Ammon's horn (tissue), 1 donor: ENCODE measurements around the gene C11orf68.
"Not testable (repeated sequence)": the region's sequence is repeated elsewhere in the genome, so short reads cannot be mapped to it uniquely, and the experiment has no call there.

Experiments
- DNase-seq: peaks from one replicate; pipeline ENCODE4 v3.0.0-alpha.2; 2016; ENCODE audit warnings: low spot score

C11orf68 gene

DNA sequence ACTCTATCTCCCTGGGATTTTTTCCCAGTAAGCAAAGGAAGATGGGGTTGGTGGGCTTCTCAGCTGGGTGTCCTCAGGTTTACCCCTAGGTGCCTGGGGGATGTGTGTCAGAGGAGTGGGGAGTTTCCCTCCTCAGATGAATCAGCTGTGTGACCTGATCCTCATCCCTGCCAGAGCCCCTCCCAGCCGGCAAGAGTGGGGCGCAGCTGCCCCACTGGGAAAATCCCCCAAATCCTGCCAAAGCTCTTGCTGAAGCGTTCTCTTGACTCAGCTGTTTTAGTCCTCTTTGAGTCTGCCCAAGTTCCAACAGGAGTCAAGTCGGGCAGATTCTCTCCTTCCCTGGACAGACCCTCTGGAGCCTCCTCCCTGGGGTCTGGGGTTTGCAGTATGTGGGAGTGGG lies 6.0 kb downstream of the C11orf68 start:
- no peak for DNase-seq

- no peak for DNase-seq
Measured at GRCh38 chr11:65911682-65912568, 6.9 kb downstream of the C11orf68 start.

DNA sequence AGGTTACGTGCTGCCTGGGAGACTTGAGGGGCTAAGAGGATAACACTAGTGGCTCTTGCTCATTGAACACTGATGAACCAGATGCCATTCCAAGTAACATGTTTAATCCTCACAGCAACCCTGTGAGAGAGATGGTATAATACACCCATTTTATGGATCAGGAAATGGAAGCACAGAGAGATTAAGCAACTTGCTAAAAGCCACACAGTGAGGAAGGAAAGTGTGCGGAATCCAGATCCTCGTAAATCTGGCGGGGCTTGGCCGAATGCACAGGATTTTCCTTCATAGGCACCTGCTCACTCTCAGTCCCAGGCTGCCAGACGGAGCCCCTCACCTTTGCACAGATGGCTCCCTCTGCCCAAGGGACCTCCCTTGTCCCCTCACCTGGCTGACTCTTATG lies 11.0 kb downstream of the C11orf68 start:
- DNase-seq = no peak

- no peak for DNase-seq
Measured at GRCh38 chr11:65906602-65907001, 12.3 kb downstream of the C11orf68 start.

- DNase-seq = no peak
Measured at GRCh38 chr11:65903715-65904114, 15.1 kb downstream of the C11orf68 start.

DNA sequence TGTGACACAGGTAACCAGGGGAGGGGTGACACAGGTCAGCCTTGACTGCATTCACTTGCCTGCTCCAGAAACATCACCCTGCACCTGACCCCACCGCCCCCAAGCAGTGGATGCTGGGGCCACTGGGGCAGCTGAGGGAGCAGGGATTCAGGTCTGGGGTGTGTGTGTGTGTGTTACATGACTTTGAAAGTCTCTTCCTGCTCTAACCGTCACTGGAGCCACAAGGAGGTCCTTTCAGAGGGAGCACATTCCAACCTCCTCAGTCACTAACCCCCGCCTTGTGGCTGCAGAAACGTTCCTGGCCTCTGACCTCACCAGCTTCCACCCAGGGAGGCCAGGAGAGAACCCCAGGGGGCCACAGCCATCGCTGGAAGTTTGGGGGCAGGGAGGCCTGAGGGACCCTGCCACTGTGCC lies 15.8 kb downstream of the C11orf68 start:
- DNase-seq = no peak

- DNase-seq = no peak
Measured at GRCh38 chr11:65900899-65901180, 18.0 kb downstream of the C11orf68 start.

- peak; percentile 73 for DNase-seq
Measured at GRCh38 chr11:65900125-65900898, 18.6 kb downstream of the C11orf68 start, which contains the start of gene FOSL1. Gene FOSL1, minus strand, starts transcription at chr11:65900388. Its CDS starts 49 bp downstream, at chr11:65900339.

GRCh38 chr11:65899356-65900124 lies 19.3 kb downstream of the C11orf68 start:
- no peak for DNase-seq

GRCh38 chr11:65898656-65899355 lies 20.1 kb downstream of the C11orf68 start:
- no peak for DNase-seq

DNA sequence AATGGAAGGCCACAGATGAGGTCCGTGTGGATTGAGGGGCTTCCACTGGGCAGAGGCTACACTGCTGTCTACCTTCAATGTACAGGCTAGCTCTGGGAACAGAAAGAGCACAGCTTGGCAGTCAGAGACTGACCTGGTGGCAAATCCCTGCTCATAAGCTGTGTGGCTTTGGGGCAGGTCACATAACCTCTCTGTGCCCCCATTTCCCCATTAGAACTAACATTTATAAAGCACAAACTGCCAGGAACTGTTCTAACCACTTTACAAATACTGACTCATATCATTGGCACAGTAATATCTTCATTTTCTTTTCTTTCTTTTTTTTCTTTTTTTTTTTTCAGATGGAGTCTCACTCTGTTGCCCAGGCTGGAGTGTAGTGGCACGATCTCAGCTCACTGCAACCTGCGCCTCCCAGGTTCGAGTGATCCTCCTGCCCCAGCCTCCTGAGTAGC lies 21.8 kb downstream of the C11orf68 start:
- DNase-seq = no peak

DNA sequence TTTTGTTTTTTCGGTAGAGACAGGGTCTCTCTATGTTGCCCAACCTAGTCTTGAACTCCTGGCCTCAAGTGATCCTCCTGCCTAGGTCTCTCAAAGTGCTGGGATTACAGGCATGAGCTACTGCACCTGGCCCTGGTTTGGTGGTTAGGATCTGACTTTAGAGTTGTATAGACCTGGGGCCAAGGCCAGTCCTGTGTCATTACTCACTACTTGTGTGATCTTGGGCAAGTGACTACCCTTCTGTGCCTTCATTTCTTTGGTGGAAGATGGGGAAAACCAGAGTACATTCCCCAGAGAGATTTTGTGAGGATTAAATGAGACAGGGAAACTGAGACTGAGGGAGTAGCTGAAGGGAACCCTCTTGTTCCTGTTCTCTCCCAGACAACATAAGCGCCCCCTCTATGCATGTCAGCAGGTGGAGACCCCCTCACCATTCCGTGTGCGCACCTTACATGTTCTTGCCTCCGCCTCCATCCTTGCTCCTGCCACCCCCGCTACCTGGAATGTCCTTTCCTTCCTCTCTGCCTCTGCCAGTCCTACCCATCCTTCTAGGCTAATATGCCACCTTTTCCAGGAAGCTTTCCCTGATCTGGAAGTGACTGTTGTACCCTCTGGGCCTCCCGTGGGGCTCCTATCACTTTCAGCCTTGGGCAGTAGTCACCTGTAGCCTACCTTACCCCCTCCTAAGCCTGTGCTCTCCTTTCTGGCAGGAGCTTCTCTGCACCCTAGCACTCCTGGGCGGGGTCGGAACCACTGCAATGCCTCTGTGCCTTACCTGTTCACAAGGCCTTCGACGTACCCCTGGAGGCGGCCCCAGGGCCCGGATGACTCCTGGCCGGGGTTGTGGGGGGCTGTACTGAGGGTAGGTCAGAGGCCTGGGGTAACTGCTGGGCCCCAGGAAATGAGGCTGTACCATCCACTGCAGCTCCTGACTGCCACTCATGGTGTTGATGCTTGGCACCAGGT lies 22.5 kb downstream of the C11orf68 start:
- DNase-seq = no peak

DNA sequence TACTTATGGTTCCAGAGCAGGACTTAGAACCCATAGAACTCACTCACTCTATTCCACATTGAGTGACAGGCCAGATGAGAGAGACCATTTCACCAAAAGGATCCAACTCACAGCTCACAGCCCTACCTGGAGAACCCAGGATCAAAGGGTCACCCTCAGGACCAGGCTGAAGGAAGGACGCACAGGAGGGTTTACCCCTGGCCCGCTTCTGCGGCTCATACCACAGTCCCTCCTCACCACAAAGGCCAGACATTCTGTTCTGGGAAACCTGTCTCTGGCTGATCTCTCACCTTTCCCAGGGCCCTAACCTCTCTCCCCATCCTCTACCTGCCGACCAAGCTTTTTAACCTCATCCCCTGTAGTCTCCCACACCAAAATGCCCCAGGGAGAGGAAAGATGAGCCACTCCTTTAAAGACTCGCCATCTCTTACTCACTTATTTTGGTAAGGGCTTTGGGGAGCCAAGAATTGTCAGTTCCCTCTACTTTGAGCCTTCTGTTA lies 23.3 kb downstream of the C11orf68 start:
- no peak for DNase-seq

DNA sequence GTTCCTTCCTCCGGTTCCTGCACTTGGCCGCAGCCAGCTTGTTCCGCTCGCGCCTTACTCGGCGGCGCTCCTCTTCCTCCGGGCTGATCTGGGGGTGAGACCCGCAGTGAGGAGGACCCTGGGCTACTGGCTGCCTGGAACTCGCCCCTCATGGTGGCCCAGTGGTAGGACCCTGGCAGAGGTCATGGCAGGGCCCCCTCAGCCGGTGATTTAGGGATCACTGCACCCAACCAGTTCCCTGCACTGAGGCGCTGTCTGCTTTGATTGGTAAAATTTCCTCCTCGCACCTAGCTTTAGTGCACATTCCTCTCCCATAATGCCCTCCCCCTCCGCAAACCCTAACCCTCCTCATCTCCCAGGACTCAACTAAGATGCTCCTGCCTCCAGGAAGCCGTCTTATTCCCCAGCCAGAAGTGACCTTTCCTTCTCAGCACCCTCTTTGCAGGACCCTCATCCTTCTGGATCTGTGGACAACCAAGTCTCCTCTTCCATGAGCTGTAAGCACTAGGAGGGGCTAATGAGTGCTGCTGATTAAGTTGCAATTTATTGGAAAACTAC lies 24.7 kb downstream of the C11orf68 start:
- peak; percentile 60 for DNase-seq

- no peak for DNase-seq
Measured at GRCh38 chr11:65892661-65893317, 26.1 kb downstream of the C11orf68 start.

DNA sequence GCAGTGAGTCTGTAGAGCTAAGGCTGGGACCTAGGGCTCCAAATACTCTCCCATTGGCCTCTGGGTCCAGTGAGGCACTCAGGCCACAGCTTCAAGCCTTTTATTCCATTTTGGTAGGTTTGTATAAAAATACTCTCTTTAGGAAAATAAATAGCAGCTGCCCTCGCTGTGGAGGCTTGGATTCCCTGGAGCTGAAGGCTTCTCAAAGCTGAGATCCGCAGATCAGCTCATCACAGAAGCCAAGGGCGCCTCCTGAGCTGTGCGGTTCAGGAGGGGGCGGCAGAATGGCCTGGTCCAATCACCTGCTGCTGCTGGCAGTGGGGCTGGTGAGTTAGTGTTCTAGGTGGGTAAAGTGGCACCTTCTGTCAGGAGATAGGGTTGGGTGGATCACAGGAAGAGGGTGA lies 26.7 kb downstream of the C11orf68 start:
- DNase-seq = not testable (repeated sequence)

DNA sequence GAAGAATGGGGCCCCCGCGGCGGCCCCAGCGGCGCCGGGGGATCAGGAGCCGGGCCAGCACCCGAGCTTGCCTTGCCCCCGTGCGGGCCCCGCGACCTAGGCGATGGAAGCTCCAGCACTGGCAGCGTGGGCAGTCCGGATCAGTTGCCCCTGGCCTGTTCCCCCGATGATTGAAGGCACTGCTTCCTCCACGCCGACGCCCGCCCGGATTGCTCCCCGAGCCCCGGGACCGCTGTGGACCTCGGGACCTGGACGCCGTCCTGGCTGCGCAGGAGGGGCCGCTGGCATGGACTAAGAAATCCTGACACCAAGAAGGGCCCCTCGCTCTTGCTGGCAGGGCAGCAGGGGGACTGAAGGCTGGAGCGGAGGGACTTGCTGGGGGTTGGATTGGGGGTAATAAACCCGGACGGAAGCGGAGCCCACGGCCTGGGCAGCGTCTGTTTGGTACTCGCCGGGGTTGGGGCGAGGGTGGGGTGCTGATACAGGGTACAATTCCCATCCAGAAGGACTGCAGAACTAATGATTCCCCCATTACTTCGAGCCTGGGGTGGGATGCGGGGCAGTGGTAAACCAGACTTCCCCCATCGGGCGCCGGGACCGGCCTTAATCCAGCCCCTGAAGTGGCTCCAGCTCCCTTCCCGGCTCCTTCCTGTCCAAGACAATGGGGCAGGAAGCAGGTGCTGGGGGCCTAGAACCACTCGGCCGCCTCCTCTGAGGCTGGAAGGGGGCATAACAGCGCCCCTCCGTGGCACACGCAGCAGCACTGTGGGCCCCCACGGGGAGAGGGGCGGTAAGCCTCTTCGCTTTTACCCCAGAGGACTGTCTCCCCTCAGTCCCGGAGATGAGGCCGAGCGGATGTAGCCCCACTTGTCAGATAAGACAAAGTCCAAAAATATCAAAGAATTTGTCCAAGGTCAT lies 27.4 kb downstream of the C11orf68 start:
- no peak for DNase-seq
